Mesodermal cell (in vitro differentiated cells): ENCODE results near the gene CCDC102B.

ENCODE experiments used
- H3K27ac ChIP-seq: 2 replicates; pipeline ENCODE4 v1.7.0; 2013; ENCODE audit warnings: mild to moderate bottlenecking, low read depth, low read length, moderate library complexity; ENCODE audit not compliant: severe bottlenecking
- H3K36me3 ChIP-seq: 2 replicates; pipeline ENCODE4 v1.7.1; 2013; ENCODE audit warnings: mild to moderate bottlenecking, low read length, moderate library complexity; ENCODE audit not compliant: control insufficient read depth, insufficient read depth
- H3K4me1 ChIP-seq: one replicate; pipeline ENCODE4 v1.7.1; 2013; ENCODE audit warnings: mild to moderate bottlenecking, low read length; ENCODE audit not compliant: insufficient read depth, control insufficient read depth, poor library complexity, severe bottlenecking
- H3K4me3 ChIP-seq: 2 replicates; pipeline ENCODE4 v1.7.0; 2013; ENCODE audit warnings: low read length, control low read depth, mild to moderate bottlenecking; ENCODE audit not compliant: insufficient read depth, poor library complexity, severe bottlenecking; ENCODE audit errors: extremely low read depth
- H3K9me3 ChIP-seq: 2 replicates; pipeline ENCODE4 v1.7.1; 2013; ENCODE audit warnings: mild to moderate bottlenecking, low read length, moderate library complexity; ENCODE audit not compliant: control insufficient read depth
- WGBS, 2 experiments: methylation state at CpG; one replicate each; pipeline ENCODE4 v1.1.5; 2013; ENCODE audit warnings: missing lambda C conversion rate in 2 of 2; ENCODE audit not compliant: insufficient coverage in 2 of 2; 5-methylcytosine and 5-hydroxymethylcytosine counted together

CCDC102B gene

DNA sequence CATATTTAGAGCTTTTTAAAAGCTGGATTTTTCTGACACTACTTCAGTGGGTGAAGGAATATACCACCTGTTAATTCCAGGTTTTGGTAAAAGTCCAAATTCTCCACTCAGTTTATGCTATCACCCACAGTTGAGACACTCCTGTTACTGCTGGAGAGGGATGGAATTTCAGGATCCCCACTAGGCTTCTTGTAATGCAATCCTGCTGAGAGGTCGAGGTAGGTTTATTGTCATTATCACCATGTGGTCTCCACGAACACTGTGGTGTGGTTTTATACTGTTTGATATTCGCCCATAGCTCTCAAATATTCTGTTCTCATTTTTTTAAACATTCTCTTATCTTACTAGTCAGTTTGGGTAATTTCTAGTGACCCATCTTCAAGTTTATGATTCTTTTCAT, 167.9 kb downstream of the CCDC102B start:
- WGBS, 2 experiments, result no CpG with 5 or more reads among the region's 3 CpGs
- no peaks in the 10 kb centered on the region for H3K4me1 ChIP-seq
- no peak overlapping the region for H3K4me3 ChIP-seq

DNA sequence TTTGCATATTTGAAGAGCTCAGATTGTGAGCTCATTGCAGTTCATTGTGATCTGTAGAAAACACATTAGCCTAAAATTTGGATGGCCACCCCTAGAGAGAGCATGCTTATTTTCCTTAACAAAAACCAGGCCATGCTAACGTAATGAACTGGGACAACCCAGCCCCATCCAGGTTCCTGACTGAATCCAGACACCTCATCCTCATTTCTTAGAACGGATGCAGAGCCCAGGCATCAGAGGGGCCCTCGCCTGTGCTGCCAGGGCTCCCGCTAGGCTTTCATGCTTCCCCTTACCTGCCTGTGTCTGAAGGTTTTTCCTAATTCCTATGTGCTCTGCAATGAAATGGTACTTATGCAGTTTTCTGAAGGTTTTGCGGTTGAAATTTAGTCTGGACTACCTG, 171.1 kb downstream of the CCDC102B start:
- Histone ChIP-seq H3K4me3 (no peak overlapping the region), H3K27ac (no peak overlapping the region), H3K4me1 (no peaks in the 10 kb centered on the region), H3K36me3 (no peaks in the 10 kb centered on the region), H3K9me3 (no peaks in the 10 kb centered on the region)
- 79 to 82% methylated on average over 2 of the region's 5 CpGs for WGBS, 2 experiments

More for the DNA sequence above, 167.9 kb downstream of the CCDC102B start:
- no peaks in the 10 kb centered on the region for H3K36me3 ChIP-seq
- H3K9me3 ChIP-seq, result no peaks in the 10 kb centered on the region
- no peak overlapping the region for H3K27ac ChIP-seq

DNA sequence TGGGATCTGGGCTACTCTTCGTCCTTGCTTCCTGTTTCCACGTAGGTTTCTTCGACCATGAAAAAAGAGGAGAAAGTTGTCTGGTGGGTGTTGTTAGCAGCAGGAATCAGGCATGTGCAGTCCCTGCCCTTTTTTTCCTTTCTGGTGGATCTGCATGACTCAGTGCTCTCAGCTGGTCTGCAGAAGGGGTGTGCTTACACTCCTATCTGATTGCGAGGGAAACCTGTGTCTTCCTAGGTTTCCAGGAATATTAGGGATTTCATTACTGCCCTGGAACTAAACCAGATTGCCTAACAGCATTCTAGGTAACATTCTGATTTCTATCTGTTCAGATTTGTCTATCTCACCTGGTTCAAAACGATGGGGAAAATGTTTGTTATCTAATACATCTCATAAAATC, 174.3 kb downstream of the CCDC102B start:
- 82 to 92% methylated on average over 2 of the region's 5 CpGs for WGBS, 2 experiments
- no peak overlapping the region for H3K4me3 ChIP-seq
- H3K27ac ChIP-seq, result no peak overlapping the region
- no peaks in the 10 kb centered on the region for H3K36me3 ChIP-seq
- H3K4me1 ChIP-seq, result no peaks in the 10 kb centered on the region
- no peaks in the 10 kb centered on the region for H3K9me3 ChIP-seq

DNA sequence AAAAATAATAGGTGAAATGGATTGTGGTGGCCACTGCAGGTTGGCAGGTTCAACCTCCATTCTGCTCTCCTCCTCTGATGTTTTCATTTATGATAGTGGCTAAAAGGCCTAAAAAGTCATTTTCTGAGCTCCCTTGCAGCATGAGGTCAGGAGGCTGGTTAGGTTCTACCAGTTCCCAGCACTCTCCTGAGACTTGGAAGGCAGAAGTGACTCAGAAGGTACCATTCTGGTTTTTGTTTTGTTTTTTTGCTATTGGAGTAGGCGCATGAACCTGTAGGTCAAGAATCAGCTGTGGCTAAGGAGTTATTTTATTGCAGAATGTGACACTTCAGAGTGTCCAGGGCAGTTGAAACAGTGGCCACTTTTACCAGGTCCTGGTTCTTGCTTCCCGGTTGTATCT, 181.9 kb downstream of the CCDC102B start:
- Histone ChIP-seq H3K4me1 (no peaks in the 10 kb centered on the region), H3K4me3 (no peak overlapping the region), H3K9me3 (no peaks in the 10 kb centered on the region), H3K36me3 (no peaks in the 10 kb centered on the region), H3K27ac (no peak overlapping the region)
- WGBS, 2 experiments, result 73 to 80% methylated on average over 1 to 2 of the region's 2 CpGs

DNA sequence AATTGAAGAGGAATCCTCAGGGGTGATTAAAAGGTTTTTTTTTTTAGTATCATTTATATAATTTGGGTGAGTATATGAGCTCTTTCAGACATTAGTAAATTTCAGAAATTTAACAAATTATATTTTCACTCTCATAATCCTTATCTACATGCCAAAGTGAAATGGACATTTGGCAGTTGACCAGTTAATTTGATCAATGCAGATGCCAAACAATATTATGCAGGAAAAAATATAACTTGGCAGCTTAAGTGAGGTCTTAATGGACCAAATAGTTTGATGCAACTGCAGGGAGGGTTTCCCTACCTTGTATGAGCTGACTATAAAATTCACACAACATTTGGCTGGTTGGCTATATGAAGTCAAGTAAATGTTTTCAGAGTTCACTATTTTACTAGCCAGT, 185.2 kb downstream of the CCDC102B start:
- H3K27ac ChIP-seq, result no peak overlapping the region
- no peak overlapping the region for H3K4me3 ChIP-seq
- H3K4me1 ChIP-seq, result no peaks in the 10 kb centered on the region
- H3K9me3 ChIP-seq, result no peaks in the 10 kb centered on the region
- H3K36me3 ChIP-seq, result no peaks in the 10 kb centered on the region

DNA sequence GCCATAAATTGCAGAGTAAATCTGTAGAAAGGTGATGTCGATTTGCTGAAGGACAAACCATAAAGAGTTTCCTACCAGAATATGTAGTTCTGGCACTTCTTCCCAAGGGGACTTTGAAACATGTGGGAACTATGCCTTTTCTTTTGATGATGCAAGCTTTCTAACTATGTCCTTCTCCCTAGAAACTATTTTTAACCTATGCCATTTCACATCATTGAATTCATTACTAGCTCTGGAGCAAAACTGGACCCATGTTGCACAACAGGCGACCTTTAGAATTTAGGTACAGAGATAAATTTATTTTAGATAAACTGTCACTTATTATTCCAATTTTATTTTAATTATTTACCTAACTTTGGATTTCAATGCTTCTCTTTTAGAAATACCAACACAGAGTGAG, 186.5 kb downstream of the CCDC102B start:
- H3K4me3 ChIP-seq, result no peak overlapping the region
- no peak overlapping the region for H3K27ac ChIP-seq
- H3K9me3 ChIP-seq, result no peaks in the 10 kb centered on the region
- H3K4me1 ChIP-seq, result no peaks in the 10 kb centered on the region
- H3K36me3 ChIP-seq, result no peaks in the 10 kb centered on the region
- WGBS, 2 experiments, result 80% methylated on average over 1 of the region's 2 CpGs; no CpG with 5 or more reads in 1 of the 2 experiments

DNA sequence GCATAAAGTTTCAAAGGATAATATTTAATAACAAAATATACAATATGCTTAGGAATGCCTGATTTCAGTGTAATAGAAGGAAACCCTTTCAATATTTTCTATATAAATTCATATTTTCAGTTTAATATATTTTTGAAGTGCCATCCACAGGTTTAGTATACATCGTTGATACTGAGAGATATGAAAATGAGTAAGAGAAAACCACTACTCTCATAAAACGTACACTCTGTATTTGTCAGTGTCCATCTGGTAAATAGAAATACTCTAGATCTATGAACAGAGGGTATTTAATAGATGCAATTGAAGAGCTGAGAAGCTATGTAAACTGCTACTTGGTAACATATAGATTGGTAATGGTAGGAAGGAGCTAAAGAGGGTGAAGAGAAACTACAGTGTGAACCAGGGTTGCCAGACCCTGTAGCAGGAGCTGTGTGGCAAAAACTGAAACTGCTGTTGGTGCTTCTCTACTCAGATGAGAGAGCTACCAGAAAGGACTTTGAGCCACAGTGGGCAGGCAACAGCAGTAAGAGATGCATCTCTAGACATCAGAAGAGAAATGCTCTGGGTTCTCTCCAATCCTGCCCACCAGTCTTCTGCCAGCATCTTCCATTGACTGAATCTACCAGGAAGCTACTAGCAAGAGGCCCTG, 187.4 kb downstream of the CCDC102B start:
- WGBS, 2 experiments, result no CpG with 5 or more reads among the region's 2 CpGs
- no peaks in the 10 kb centered on the region for H3K4me1 ChIP-seq

DNA sequence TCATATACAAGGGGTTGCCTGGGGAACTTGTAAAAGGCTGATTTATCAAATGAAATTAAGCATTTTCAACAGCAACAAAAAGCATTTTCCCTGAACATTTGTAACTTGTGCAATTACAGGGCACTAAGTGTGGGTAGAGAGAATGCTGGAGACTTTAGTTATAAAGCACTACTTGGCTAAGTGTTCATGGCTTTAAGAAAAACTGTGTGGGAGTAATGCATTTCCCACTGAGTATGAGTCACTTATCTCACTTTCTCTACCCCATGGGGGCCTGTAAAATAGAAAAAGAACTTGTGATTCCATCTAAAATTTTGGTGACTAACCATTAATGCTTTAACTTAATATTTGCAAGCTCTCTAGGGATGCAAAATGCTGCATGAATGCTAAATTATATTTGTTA, 193.4 kb downstream of the CCDC102B start:
- H3K27ac ChIP-seq, result no peak overlapping the region

More for the DNA sequence above, 187.4 kb downstream of the CCDC102B start:
- H3K27ac ChIP-seq, result no peak overlapping the region
- no peaks in the 10 kb centered on the region for H3K36me3 ChIP-seq
- H3K4me3 ChIP-seq, result no peak overlapping the region
- no peaks in the 10 kb centered on the region for H3K9me3 ChIP-seq

DNA sequence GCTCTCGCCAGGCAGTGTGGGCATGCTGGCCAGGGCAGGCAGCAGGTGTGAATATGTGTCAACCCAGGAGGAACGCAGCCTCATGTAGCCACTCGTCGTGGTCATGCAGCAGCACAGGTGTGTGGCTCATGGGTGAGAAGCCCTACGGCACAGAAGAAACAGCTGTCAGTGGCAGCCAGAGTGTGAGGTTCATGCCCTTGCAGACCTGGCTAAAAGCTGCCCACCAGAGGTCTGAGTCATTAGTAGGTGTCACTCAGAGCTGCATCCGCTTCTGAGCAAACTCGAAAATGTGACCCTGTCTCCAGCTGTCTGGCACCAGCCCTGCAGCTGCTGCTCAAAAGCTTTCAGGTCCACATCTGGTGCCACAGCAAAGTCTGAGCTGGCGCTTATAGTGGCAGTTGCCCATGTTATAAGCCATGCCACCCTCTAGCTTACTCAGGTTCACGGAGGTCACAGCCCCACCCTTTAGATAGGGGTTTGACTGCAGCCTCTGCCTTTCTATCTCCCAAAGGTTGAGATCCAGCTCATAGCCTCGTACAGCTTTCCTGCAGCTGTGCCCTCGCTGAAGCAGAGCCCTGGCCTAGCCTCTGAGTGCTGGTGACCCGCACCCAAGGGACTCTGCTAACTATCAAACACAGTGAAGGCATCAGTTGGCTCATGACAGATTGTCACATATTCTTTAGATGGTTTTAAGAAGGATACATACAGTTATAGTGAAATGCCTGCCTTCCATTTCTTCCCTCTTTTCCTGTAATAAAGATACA, 195.0 kb downstream of the CCDC102B start:
- WGBS, 2 experiments, result 79 to 81% methylated on average over 10 to 11 of the region's 12 CpGs
- Histone ChIP-seq H3K27ac (no peak overlapping the region), H3K4me3 (no peak overlapping the region), H3K36me3 (no peaks in the 10 kb centered on the region), H3K9me3 (no peaks in the 10 kb centered on the region), H3K4me1 (no peaks in the 10 kb centered on the region)

More for the DNA sequence above, 193.4 kb downstream of the CCDC102B start:
- Histone ChIP-seq H3K9me3 (no peaks in the 10 kb centered on the region), H3K36me3 (no peaks in the 10 kb centered on the region), H3K4me1 (no peaks in the 10 kb centered on the region), H3K4me3 (no peak overlapping the region)

DNA sequence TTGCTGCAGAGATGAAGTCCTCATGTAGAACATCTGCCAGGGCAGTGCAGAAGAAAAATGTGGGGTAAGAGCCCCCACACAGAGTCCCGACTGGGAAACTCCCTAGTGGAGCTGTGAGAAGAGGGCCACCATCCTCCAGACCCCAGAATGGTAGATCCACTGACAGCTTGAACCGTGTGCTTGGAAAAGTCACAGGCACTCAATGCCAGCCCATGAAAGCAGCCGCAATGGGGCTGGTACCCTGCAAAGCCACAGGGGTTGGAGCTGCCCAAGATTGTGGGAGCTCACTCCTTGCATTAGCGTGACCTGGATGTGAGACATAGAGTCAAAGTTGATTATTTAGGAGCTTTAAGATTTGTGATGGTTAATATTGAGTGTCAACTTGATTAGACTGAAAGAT, 197.8 kb downstream of the CCDC102B start:
- 73 to 94% methylated on average over 3 to 4 of the region's 4 CpGs for WGBS, 2 experiments

DNA sequence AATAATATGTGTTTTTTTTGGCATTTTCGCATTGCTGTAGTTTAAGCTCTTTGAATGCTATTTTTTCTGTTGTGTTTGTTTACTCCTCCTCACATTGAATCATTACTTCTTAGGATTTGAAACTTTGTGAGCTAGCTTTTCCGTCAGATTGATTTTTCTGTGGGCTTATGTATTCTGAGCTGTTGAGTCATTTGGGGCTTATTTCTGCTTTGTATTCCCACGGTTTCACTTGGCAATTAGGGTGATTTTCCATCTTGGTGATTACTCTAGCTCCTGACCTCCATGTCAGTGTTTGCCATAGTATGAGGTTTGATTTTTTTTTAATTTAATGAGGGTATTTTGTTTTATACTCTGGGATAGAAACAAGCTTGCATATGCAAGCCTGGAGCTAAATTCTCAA, 200.0 kb downstream of the CCDC102B start:
- Histone ChIP-seq H3K27ac (no peak overlapping the region), H3K4me3 (no peak overlapping the region), H3K36me3 (no peaks in the 10 kb centered on the region), H3K9me3 (no peaks in the 10 kb centered on the region), H3K4me1 (no peaks in the 10 kb centered on the region)
- no CpG with 5 or more reads among the region's 3 CpGs for WGBS, 2 experiments

More for the DNA sequence above, 197.8 kb downstream of the CCDC102B start:
- Histone ChIP-seq H3K36me3 (no peaks in the 10 kb centered on the region), H3K4me3 (no peak overlapping the region), H3K4me1 (no peaks in the 10 kb centered on the region), H3K9me3 (no peaks in the 10 kb centered on the region), H3K27ac (no peak overlapping the region)
